ENCODE measurements around the gene SMIM33. TPM values are rescaled to one million over a fixed set of nuclear protein-coding genes. Genes with fewer than 3 reads are reported as not detected.
A peak's percentile ranks its signal among the peaks of the same experiment; 100 is the strongest.

SMIM33 gene
- total and polyA plus RNA-seq, 2 donors (not counting 1 experiment from before 2014, with no cell fraction given): not detected

DNA sequence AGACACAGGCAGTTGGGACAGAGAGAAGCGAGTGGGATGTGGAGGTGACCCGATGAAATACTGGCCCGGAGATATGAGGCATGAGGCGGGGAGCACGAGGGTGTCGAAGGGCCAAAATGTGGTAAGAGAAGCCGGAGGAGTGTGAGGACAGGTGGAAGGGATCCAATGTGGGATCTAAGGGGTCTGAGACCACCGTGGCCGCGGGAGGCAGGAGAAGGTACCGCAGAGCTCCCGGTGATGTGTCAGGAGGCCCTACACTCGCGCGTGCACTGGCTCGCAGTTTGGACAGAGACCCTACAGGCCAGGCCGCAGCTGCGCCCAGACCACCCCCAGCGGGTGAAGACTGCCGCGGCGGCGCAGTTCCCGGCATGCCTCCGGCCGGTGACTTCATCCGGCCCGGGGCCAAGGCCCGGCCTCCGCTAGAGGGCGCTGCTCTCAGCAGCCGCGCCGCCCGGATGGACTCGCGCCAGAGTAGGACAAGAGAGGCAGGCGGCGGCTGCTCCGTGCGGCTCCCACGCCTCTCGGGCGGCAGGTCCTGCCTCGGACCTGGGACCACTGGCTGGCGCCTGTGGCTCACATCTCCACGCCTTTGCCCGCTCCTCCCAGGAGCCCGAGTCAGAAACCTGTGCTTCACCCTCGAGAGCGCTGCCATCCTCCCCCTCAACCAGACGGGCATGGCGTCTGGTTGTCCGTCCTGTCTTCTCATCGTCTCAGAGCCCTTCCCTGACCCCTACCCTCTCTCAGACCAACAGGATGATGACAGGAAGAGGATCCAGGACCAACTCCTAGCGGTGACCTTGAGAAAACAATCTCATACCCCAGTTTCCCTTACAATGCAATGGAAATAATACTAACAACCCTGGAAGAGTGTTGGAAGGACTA lies 47.1 kb downstream of the SMIM33 start:
- peak overlapping the region; percentile 99 for H2AFZ ChIP-seq (ENCODE audit: insufficient read depth, low read depth, low read length, poor library complexity, severe bottlenecking)
- peak overlapping the region; percentile 71 for H3K9ac ChIP-seq (ENCODE audit: low read length)
- peak overlapping the region; percentile 87 for H3K4me3 Mint-ChIP-seq
- DNase-seq (peak; percentile 92), ATAC-seq (ENCODE audit: low read depth) (peak; percentile 96)
- H3K79me2 ChIP-seq (ENCODE audit: control insufficient read depth, insufficient read depth, low read length): no peaks in the 10 kb centered on the region
- peak overlapping the region; percentile 41 to 68 (median 61) for H3K4me3 ChIP-seq (ENCODE audit: control extremely low read depth in 1 of 5, extremely low read depth in 1 of 5, insufficient read depth in 1 of 5, low read depth in 2 of 5, low read length in 4 of 5)
- peak overlapping the region; percentile 86 for H3K27ac Mint-ChIP-seq
- H3K27ac ChIP-seq (ENCODE audit: low read length in 2 of 2): peak overlapping the region; percentile 71 to 79
- no peak for TF ChIP-seq EZH2 (IDR thresholded peaks at IDR 0.05; ENCODE audit: borderline replicate concordance, insufficient read depth, low read depth, low read length, poor library complexity, severe bottlenecking)
- TF ChIP-seq, protein P1, sequence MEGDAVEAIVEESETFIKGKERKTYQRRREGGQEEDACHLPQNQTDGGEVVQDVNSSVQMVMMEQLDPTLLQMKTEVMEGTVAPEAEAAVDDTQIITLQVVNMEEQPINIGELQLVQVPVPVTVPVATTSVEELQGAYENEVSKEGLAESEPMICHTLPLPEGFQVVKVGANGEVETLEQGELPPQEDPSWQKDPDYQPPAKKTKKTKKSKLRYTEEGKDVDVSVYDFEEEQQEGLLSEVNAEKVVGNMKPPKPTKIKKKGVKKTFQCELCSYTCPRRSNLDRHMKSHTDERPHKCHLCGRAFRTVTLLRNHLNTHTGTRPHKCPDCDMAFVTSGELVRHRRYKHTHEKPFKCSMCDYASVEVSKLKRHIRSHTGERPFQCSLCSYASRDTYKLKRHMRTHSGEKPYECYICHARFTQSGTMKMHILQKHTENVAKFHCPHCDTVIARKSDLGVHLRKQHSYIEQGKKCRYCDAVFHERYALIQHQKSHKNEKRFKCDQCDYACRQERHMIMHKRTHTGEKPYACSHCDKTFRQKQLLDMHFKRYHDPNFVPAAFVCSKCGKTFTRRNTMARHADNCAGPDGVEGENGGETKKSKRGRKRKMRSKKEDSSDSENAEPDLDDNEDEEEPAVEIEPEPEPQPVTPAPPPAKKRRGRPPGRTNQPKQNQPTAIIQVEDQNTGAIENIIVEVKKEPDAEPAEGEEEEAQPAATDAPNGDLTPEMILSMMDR (IDR thresholded peaks at IDR 0.05): peak; percentile 92
- H3K4me1 Mint-ChIP-seq: peaks cover 23% of the 10 kb centered on the region
- H3K27me3 ChIP-seq (replicated peaks in 1 of 4; ENCODE audit: control extremely low read depth in 1 of 4, control insufficient read depth in 3 of 4, insufficient read depth in 4 of 4, low read length in 3 of 4): no peaks in the 10 kb centered on the region
- H4K20me1 ChIP-seq (ENCODE audit: control insufficient read depth, insufficient read depth, low read length, poor library complexity, severe bottlenecking): no peaks in the 10 kb centered on the region
- H3K9me3 ChIP-seq (ENCODE audit: control extremely low read depth in 1 of 3, control insufficient read depth in 2 of 3, insufficient read depth in 1 of 3, low read length in 2 of 3): no peaks in the 10 kb centered on the region
- H3K27me3 Mint-ChIP-seq: no peaks in the 10 kb centered on the region
- WGBS (ENCODE audit: insufficient coverage): 5% methylated on average over 55 of the region's 56 CpGs
- intact Hi-C loops (cut with micrococcal nuclease): loop anchor here (1.0 to 10.0 kb wide), 10 partner anchors 25 to 247 kb away; partner anchors contain the start of genes DNAJC18, MATR3 and PAIP2
- CTCF ChIA-PET: interaction anchor here (0.6 to 11.0 kb wide), 16 partner anchors 9 to 774 kb away, joined by 3 to 168 read pairs (median 4); partner anchors contain the start of genes DNAJC18 and UBE2D2
- POLR2A ChIA-PET: interaction anchor here (0.6 to 1.7 kb wide), 4 partner anchors 12 to 85 kb away, joined by 3 to 7 read pairs (median 6); partner anchors contain the start of gene UBE2D2
- H3K36me3 ChIP-seq (replicated peaks in 1 of 2; ENCODE audit: control extremely low read depth in 1 of 2, control insufficient read depth in 1 of 2, extremely low read depth in 1 of 2, insufficient read depth in 2 of 2, low read length in 1 of 2): no peaks in the 10 kb centered on the region
- H3K9me3 Mint-ChIP-seq (ENCODE audit: insufficient read depth): no peaks in the 10 kb centered on the region
- peaks cover 2 to 20% of the 10 kb centered on the region in 2 donors for H3K4me1 ChIP-seq (ENCODE audit: control insufficient read depth in 2 of 2, insufficient read depth in 2 of 2, low read length in 2 of 2)
- peak overlapping the region; percentile 78 for H3K4me2 ChIP-seq (replicated peaks; ENCODE audit: low read depth, low read length, poor library complexity, severe bottlenecking)

Small RNAs within 50 kb of the gene (small RNA-seq; reads per million reads assigned to genes)
- not detected for gene RNU5B-4P (ENCODE audit: insufficient read length, low read depth, low replicate concordance)

Other genes starting within 250 kb of the SMIM33 start
- gene MATR3, start 177.3 kb upstream of the SMIM33 start, total RNA-seq: 243 and 271 TPM in 2 replicates
- gene MATR3, start 177.3 kb upstream of the SMIM33 start, polyA plus RNA-seq: 76.7 and 179 TPM in 2 replicates
- gene PAIP2, start 129.2 kb upstream of the SMIM33 start, total RNA-seq: 109 and 121 TPM in 2 replicates
- 38.5 and 99.0 TPM in 2 replicates for gene PAIP2, start 129.2 kb upstream of the SMIM33 start, polyA plus RNA-seq
- 5.8 and 6.4 TPM in 2 replicates for gene SLC23A1, start 87.7 kb upstream of the SMIM33 start, total RNA-seq
- gene SLC23A1, start 87.7 kb upstream of the SMIM33 start, polyA plus RNA-seq: 9.6 and 12.3 TPM in 2 replicates
- gene MZB1, start 81.1 kb upstream of the SMIM33 start, total RNA-seq: 71.8 and 72.2 TPM in 2 replicates
- 306 and 375 TPM in 2 replicates for gene MZB1, start 81.1 kb upstream of the SMIM33 start, polyA plus RNA-seq
- 3.0 and 3.7 TPM in 2 replicates for gene PROB1, start 75.9 kb upstream of the SMIM33 start, total RNA-seq
- gene PROB1, start 75.9 kb upstream of the SMIM33 start, polyA plus RNA-seq: 1.1 and 1.2 TPM in 2 replicates
- 6.4 and 8.2 TPM in 2 replicates for gene SPATA24, start 66.9 kb upstream of the SMIM33 start, total RNA-seq
- 2.0 and 4.6 TPM in 2 replicates for gene SPATA24, start 66.9 kb upstream of the SMIM33 start, polyA plus RNA-seq
- gene DNAJC18, start 31.5 kb upstream of the SMIM33 start, total RNA-seq: 13.6 and 16.5 TPM in 2 replicates
- 2.0 and 2.1 TPM in 2 replicates for gene DNAJC18, start 31.5 kb upstream of the SMIM33 start, polyA plus RNA-seq
- gene ECSCR, start 8.3 kb upstream of the SMIM33 start, total RNA-seq: not detected in 2 replicates
- gene ECSCR, start 8.3 kb upstream of the SMIM33 start, polyA plus RNA-seq: not detected in 2 replicates
- gene STING1, start 11.8 kb downstream of the SMIM33 start, total RNA-seq: 0.29 and 1.1 TPM in 2 replicates
- gene STING1, start 11.8 kb downstream of the SMIM33 start, polyA plus RNA-seq: 2.8 and 5.3 TPM in 2 replicates
- 168 and 183 TPM in 2 replicates for gene UBE2D2, start 90.3 kb downstream of the SMIM33 start, total RNA-seq
- 64.3 and 83.4 TPM in 2 replicates for gene UBE2D2, start 90.3 kb downstream of the SMIM33 start, polyA plus RNA-seq
- gene CXXC5, start 177.3 kb downstream of the SMIM33 start, total RNA-seq: 143 and 161 TPM in 2 replicates
- 92.9 and 126 TPM in 2 replicates for gene CXXC5, start 177.3 kb downstream of the SMIM33 start, polyA plus RNA-seq

All from B cell (primary cell).